ENCODE data around the gene ANO1.
A peak's percentile ranks its signal among the peaks of the same experiment; 100 is the strongest.

GRCh38 chr11:70077411-70078094, 564 bp upstream of the ANO1 start:
- no peak for TF ChIP-seq EP300 (IDR thresholded peaks at IDR 0.05; ENCODE audit: borderline replicate concordance in 1 of 2, low read depth in 2 of 2, low read length in 2 of 2)
- no peak for TF ChIP-seq MAX (IDR thresholded peaks at IDR 0.05)
- peak; percentile 69 for TF ChIP-seq EZH2 (IDR thresholded peaks at IDR 0.05; ENCODE audit: low read depth, low read length, severe bottlenecking)
- TF ChIP-seq, protein P1, sequence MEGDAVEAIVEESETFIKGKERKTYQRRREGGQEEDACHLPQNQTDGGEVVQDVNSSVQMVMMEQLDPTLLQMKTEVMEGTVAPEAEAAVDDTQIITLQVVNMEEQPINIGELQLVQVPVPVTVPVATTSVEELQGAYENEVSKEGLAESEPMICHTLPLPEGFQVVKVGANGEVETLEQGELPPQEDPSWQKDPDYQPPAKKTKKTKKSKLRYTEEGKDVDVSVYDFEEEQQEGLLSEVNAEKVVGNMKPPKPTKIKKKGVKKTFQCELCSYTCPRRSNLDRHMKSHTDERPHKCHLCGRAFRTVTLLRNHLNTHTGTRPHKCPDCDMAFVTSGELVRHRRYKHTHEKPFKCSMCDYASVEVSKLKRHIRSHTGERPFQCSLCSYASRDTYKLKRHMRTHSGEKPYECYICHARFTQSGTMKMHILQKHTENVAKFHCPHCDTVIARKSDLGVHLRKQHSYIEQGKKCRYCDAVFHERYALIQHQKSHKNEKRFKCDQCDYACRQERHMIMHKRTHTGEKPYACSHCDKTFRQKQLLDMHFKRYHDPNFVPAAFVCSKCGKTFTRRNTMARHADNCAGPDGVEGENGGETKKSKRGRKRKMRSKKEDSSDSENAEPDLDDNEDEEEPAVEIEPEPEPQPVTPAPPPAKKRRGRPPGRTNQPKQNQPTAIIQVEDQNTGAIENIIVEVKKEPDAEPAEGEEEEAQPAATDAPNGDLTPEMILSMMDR (IDR thresholded peaks at IDR 0.05; ENCODE audit: control extremely low read depth in 1 of 3, insufficient read depth in 1 of 3, low read depth in 1 of 3, low read length in 3 of 3) = no peak
- TF ChIP-seq HDAC2 (IDR thresholded peaks at IDR 0.05; ENCODE audit: borderline replicate concordance in 1 of 2, low read depth in 2 of 2, low read length in 2 of 2) = no peak
- TF ChIP-seq GABPA (IDR thresholded peaks at IDR 0.05; ENCODE audit: borderline replicate concordance, insufficient read depth, low read length) = no peak
- no peak for TF ChIP-seq PHF8 (conservative IDR thresholded peaks at IDR 0.05; ENCODE audit: low read depth, low read length)
- TF ChIP-seq POLR2AphosphoS5 (IDR thresholded peaks at IDR 0.05; ENCODE audit: low read depth, low read length) = no peak
- TF ChIP-seq SIX5 (IDR thresholded peaks at IDR 0.05; ENCODE audit: low read depth, low read length) = no peak
- no peak for TF ChIP-seq RAD21 (IDR thresholded peaks at IDR 0.05 in 1 of 2, conservative IDR thresholded peaks at IDR 0.05 in 1 of 2; ENCODE audit: low read depth in 2 of 2, low read length in 2 of 2)
- no peak for TF ChIP-seq YY1 (IDR thresholded peaks at IDR 0.05; ENCODE audit: low read depth, low read length)
- no peak for TF ChIP-seq RFX5 (IDR thresholded peaks at IDR 0.05; ENCODE audit: borderline replicate concordance, low read depth, low read length)
- TF ChIP-seq, protein P2, sequence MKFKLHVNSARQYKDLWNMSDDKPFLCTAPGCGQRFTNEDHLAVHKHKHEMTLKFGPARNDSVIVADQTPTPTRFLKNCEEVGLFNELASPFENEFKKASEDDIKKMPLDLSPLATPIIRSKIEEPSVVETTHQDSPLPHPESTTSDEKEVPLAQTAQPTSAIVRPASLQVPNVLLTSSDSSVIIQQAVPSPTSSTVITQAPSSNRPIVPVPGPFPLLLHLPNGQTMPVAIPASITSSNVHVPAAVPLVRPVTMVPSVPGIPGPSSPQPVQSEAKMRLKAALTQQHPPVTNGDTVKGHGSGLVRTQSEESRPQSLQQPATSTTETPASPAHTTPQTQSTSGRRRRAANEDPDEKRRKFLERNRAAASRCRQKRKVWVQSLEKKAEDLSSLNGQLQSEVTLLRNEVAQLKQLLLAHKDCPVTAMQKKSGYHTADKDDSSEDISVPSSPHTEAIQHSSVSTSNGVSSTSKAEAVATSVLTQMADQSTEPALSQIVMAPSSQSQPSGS (IDR thresholded peaks at IDR 0.05; ENCODE audit: low read length) = no peak
- TF ChIP-seq CREB1 (IDR thresholded peaks at IDR 0.05) = no peak
